GM12801 (cell line): Measurements from ENCODE around the gene KDM7A.

Experiments
- CTCF ChIP-seq: IDR thresholded peaks from one replicate; pipeline ENCODE4 v1.5.1; 2011; ENCODE audit warnings: control low read depth; ENCODE audit not compliant: insufficient read length; ENCODE audit errors: extremely low read depth

Gene KDM7A

DNA sequence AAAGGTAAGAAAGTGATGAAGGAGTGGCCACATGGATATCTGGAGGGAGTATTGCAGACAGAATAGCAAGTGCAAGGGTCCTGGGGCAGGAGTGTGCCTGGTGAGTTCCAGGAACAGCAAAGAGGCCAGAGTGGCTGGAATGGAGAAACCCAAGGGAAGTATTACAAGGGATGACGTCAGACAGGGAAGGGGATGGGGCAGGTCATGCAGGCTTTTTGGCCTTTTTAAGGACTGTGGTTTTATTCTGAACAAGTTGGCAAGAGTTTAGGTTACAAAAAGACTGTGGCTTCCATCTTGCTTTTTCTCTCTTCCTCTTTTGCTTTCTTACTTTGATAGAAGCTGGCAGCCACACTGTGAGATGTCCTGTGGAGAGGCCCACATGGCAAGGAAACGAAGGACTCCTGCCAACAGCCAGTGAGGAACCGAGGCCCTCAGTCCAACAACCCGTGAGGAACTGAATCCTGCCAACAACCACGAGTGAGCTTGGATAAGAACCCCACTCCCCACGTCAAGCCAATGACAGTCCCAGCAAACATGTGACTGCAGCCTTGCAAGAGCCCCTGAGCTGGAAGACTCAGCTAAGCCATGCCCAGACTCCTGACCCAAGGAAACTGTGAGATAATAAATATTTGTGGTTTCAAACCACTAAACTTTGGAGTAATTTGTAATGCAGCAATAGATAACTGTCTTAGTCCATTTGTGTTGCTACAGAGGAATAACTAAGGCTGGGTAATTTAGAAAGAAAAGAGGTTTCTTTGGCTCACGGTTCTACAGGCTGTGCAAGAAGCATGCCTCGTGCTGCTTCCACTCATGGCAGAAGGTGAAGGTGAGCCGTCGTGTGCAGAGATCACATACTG, 19.8 kb upstream of the KDM7A start:
- TF ChIP-seq CTCF = no peak

- no peak for TF ChIP-seq CTCF
Measured at GRCh38 chr7:140195859-140196258, 19.1 kb upstream of the KDM7A start.

GRCh38 chr7:140192620-140193019, 15.8 kb upstream of the KDM7A start:
- no peak for TF ChIP-seq CTCF

- TF ChIP-seq CTCF = no peak
Measured at GRCh38 chr7:140192176-140192575, 15.4 kb upstream of the KDM7A start.

- no peak for TF ChIP-seq CTCF
Measured at GRCh38 chr7:140190588-140190987, 13.8 kb upstream of the KDM7A start.

DNA sequence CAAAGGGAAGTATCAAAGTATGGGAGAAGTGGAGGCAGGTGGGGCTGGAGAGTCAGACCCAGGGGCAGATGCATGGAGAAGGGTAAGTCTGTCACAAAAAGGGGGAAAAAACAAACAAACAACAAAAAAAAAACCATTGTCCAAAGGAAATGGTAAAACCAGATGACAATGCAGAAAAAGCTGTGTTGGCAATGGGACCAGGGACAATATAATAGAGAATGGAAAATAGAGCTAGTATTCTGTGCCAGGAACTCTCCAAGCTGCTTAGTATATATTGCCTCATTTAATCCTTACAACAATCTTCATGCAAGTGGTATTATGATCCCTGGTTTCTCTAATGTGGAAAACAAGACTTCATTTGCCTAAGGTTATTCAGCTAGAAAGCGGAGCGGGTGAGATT, 13.1 kb upstream of the KDM7A start:
- TF ChIP-seq CTCF = no peak

GRCh38 chr7:140182917-140183316, 6.1 kb upstream of the KDM7A start:
- no peak for TF ChIP-seq CTCF

GRCh38 chr7:140179339-140179738, 2.6 kb upstream of the KDM7A start:
- TF ChIP-seq CTCF = no peak
